NT2/D1 (cell line): ENCODE measurements around the gene TMEM203.
A peak's percentile ranks its signal among the peaks of the same experiment; 100 is the strongest.

Source experiments
- DNase-seq: peaks from one replicate; pipeline ENCODE4 v3.0.0-alpha.2; 2011; ENCODE audit warnings: low read depth, low spot score
- H3K27me3 ChIP-seq: 2 replicates; pipeline ENCODE4 v1.6.0; 2011; ENCODE audit warnings: mild to moderate bottlenecking; ENCODE audit not compliant: insufficient read length, insufficient read depth
- H3K36me3 ChIP-seq: 2 replicates; pipeline ENCODE4 v1.6.1; 2011; ENCODE audit warnings: mild to moderate bottlenecking, low read length, mixed read lengths; ENCODE audit not compliant: insufficient read depth, insufficient read length
- H3K4me1 ChIP-seq: 2 replicates; pipeline ENCODE4 v1.5.1; 2011; ENCODE audit not compliant: insufficient read depth, insufficient read length
- H3K4me3 ChIP-seq: 2 replicates; pipeline ENCODE4 v1.5.1; 2011; ENCODE audit warnings: low read depth; ENCODE audit not compliant: insufficient read length
- H3K9ac ChIP-seq: 2 replicates; pipeline ENCODE4 v1.6.0; 2011; ENCODE audit warnings: low read depth; ENCODE audit not compliant: insufficient read length
- H3K9me3 ChIP-seq: 2 replicates; pipeline ENCODE4 v1.5.1; 2011; ENCODE audit warnings: mild to moderate bottlenecking, low read length; ENCODE audit not compliant: insufficient read depth
- SUZ12 ChIP-seq: IDR thresholded peaks from 2 replicates; pipeline ENCODE4 v1.6.1; 2011; ENCODE audit not compliant: insufficient read length, insufficient read depth; ENCODE audit errors: extremely low read depth
- YY1 ChIP-seq: IDR thresholded peaks from 2 replicates; pipeline ENCODE4 v1.6.1; 2011; ENCODE audit not compliant: insufficient read length, insufficient read depth
- ZNF274 ChIP-seq: IDR thresholded peaks from 2 replicates; pipeline ENCODE4 v1.6.1; 2011; ENCODE audit warnings: mild to moderate bottlenecking, low read depth, low read length

The TMEM203 gene

DNA sequence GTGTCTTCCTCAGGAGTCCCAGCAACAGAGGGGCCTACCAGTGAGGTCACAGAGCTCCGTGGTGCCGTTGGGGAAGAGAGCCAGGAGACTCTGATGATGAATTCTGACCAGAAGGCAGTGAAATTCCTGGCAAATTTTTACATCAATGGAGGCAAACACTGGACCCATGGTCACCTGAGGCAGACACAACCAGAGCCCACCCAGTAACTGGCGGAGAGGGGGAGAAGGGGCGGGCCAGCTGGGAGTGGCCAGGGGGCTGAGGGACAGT lies 45.7 kb upstream of the TMEM203 start, which contains the start of gene STPG3:
Gene STPG3 (plus strand): TSS at position 93 of the 268 bp plus-strand sequence. CDS start 1 bp downstream, at position 94.
- peaks cover 4% of the 10 kb centered on the region for H3K36me3 ChIP-seq
- no peak for DNase-seq
- peaks cover under 1% of the 10 kb centered on the region for H3K27me3 ChIP-seq
- TF ChIP-seq SUZ12: no peak
- TF ChIP-seq YY1: no peak
- no peak for TF ChIP-seq ZNF274
- peaks cover 43% of the 10 kb centered on the region for H3K4me1 ChIP-seq
- H3K4me3 ChIP-seq: no peak within 1 kb of the TSS
- no peaks in the 10 kb centered on the region for H3K9me3 ChIP-seq
- peak within 1 kb of the TSS; percentile 57 for H3K9ac ChIP-seq

DNA sequence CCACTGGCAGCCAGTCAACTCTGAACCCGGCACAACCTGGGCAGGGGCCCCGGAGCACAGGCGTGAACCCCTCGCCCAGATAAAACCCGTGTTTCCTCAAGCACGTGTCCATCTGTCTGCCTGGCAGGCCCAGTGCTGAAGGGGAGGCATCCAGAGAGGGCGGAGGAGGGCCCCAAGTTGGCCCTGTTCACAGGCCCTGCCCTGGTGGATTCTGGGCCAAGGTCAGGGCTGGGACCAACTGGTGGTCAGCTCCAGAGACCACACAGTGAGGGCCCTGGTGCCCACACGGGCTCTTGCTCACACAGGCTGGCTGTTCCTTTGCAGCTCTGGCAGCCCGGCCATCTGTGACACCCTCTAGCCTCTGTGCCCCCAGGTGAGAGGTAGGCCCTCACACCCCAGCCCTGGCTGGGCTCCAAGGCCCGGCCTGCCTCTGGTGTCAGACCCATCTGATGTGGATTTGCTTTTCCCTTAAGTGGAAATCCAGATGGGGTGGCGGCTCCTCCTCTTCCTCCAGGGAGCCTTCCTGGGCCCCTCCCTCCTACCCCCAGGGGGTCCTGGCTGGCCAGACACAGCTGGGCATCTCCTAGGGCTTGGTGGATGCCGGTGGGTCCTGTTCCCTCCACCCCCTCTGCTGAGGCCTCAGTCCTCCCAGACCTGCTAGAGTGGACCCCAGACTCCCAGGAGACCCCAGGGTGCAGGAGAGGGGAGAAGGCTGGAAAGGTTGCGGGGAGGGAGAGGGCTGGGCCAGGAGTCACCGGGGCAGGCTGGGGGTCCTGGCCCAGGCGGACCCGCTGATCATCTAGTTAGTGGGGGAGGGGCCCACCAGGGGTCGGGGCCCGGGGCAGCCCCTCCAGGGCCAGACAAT lies 45.1 kb upstream of the TMEM203 start:
- H3K36me3 ChIP-seq: no peaks in the 10 kb centered on the region
- H3K4me1 ChIP-seq: peaks cover 43% of the 10 kb centered on the region
- DNase-seq: no peak
- no peak overlapping the region for H3K9ac ChIP-seq
- H3K4me3 ChIP-seq: no peak overlapping the region
- no peaks in the 10 kb centered on the region for H3K9me3 ChIP-seq
- TF ChIP-seq YY1 (no peak), ZNF274 (no peak), SUZ12 (no peak)
- peaks cover 6% of the 10 kb centered on the region for H3K27me3 ChIP-seq

DNA sequence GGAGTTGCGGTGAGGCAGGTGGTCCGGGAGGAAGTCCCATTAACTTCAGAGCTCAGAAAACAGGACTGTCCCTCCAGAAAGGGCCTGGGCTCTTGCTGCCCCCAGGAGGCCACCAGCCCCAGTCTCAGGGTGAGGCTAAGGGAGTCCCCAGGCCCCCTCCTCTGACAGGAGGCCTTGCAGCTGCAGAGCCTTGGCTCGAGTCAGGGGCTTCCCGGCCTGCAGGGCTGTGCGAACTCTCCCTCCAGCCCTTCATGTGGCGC lies 42.4 kb upstream of the TMEM203 start:
- H3K36me3 ChIP-seq: peaks cover 13% of the 10 kb centered on the region
- peaks cover 41% of the 10 kb centered on the region for H3K4me1 ChIP-seq
- TF ChIP-seq YY1: no peak
- no peak for TF ChIP-seq SUZ12
- TF ChIP-seq ZNF274: no peak
- H3K9ac ChIP-seq: peak overlapping the region; percentile 39
- DNase-seq: no peak
- no peaks in the 10 kb centered on the region for H3K9me3 ChIP-seq
- peaks cover 6% of the 10 kb centered on the region for H3K27me3 ChIP-seq
- H3K4me3 ChIP-seq: no peak overlapping the region

DNA sequence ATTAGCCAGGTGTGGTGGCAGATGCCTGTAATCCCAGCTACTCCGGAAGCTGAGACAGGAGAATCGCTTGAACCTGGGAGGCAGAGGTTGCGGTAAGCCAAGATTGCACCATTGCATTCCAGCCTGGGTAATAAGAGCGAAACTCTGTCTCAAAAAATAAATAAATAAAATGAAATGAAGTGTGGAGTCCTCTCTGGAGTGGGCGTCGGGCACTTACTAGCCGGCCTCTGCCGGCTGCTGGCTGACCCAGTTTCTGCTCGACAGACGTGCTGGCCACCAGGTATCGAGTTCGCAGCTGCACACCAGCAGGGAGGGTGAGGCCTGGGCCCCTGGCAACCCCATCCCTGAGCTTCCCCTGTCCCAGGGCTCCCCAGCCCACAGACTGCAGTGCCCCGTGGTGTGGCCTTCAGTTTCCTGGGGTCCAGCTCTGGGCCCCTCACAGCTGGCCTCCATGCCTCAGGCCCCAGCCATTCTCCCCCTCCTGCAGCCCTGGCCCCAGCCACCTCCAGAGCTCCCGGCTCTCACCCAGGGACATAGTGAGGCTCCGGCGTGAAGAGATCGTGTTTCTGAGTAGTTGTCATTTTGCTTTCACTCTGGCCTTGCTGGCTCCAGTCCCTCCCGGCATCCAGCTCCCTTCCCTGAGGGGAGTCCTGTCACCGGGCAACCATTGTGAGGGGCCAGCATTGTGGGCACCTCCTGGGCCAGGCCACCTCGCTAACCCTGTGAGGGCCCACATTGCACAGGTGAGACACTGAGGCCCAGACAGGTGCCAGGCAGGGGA lies 41.9 kb upstream of the TMEM203 start:
- peaks cover 18% of the 10 kb centered on the region for H3K36me3 ChIP-seq
- no peak overlapping the region for H3K4me3 ChIP-seq
- DNase-seq: no peak
- peaks cover 6% of the 10 kb centered on the region for H3K27me3 ChIP-seq
- peak overlapping the region; percentile 39 for H3K9ac ChIP-seq
- no peaks in the 10 kb centered on the region for H3K9me3 ChIP-seq
- TF ChIP-seq ZNF274 (no peak), YY1 (no peak), SUZ12 (no peak)
- H3K4me1 ChIP-seq: peaks cover 45% of the 10 kb centered on the region

DNA sequence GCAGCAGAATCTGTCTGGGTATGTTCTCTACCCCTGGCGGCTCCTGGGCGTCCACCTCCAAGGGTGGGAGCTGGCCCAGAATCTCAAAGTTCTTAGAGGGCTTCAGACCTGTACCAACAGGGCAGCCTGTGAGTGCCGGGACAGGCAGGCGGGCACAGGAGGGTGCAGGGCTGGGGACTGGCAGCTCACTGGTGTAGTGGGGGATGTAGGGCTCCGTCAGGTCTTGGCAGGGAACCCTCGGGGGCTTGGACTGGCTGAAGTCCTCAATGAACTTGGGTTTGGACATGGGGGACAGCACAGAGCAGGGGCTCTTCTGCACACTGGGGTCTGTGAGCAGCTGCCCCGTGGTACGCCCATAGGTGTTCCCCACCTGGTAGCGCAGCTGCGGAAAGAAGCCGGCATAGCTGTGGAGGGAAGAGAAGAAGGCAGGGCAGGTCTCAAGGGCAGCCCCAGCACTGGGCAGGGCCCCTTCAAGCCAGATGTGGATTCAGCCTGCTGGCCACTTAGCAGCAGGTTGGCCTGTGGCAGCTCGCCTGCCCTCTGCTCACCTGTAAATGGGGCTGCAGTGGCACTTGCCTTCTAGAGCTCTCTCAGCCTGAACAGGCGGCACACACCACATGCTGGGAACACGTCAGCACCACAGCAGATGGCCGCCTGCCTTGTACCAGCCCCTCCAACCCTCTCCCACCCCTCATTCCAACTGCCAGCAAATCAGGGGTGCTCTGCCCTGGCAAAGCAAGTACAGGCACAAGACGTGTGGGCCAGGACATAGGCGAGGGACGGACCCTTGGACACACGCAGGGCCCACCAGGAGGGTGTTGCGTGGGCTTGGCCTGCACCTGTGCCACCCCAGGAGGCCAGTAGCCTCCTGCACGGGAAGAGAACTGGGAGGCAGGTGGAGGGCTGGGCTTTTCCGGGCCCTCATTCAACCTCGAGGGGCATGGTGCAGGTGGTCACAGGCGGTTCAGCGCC lies 40.3 kb upstream of the TMEM203 start:
- Histone ChIP-seq H3K9me3 (no peaks in the 10 kb centered on the region), H3K4me1 (peaks cover 41% of the 10 kb centered on the region), H3K4me3 (no peak overlapping the region), H3K9ac (no peak overlapping the region), H3K36me3 (peaks cover 27% of the 10 kb centered on the region), H3K27me3 (peaks cover 6% of the 10 kb centered on the region)
- TF ChIP-seq ZNF274 (no peak), SUZ12 (no peak)
- DNase-seq: no peak

DNA sequence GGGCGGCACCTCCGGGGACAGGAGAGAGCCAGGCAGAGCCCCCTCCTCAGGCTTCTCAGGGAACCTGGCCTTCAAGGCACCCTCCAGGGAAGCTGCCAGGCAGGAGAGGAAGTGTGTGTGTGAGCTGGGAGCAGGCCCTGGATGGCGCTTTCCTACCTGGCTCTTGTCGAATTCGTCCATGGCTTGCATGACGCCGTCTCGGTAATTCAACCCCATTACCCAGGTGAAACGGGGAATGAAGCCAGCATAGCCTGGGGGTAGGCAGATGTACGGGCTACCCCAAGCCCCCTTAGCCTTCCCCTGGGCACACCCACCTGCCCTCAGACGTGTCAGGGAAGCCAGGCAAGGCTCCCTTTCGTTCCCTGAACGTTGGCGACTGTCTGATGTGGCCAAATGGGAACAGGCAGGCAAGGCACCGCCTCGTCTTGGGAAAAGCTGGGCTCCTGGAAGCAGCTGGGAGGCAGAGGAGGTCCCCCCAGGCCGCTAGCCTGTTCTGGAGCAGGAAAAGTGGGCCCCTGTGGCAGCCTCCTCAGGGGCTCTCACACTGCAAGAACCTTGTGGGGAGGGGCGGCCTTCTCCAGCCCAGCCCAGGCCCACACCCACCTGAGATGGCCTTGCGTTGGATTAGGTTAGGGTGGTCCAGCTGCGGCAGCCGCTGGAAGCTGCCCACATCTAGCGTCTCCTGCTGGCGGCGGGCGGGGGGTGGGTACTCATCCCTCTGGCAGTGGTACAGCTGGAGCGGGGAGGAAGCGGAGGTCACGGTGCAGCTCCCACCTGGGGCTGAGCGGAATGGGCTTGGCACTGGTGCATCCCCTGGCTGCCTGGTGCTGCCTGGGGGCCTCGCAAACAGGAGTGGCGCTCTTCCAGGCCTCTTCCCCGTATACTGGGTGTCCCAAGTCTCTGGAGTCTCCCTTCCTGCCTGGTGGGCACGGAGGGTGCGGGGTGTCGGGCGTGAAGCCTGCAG lies 39.3 kb upstream of the TMEM203 start:
- Histone ChIP-seq H3K27me3 (peaks cover 6% of the 10 kb centered on the region), H3K4me1 (peaks cover 37% of the 10 kb centered on the region), H3K9me3 (no peaks in the 10 kb centered on the region), H3K9ac (peak overlapping the region; percentile 2), H3K4me3 (no peak overlapping the region), H3K36me3 (peaks cover 27% of the 10 kb centered on the region)
- no peak for DNase-seq
- TF ChIP-seq ZNF274 (no peak), YY1 (no peak), SUZ12 (no peak)
